Stimulated activated CD4-positive, alpha-beta T cell treated with anti-CD3 and anti-CD28 coated beads, Interleukin-1b, Interleukin-23, amount 100 ng/mL, for 24 hours (primary cell): ENCODE data around the gene HDHD3.
"Not testable (repeated sequence)": the region's sequence is repeated elsewhere in the genome, so short reads cannot be mapped to it uniquely, and the experiment has no call there.

Experiments
- DNase-seq, 4 experiments: peaks; one replicate each; pipeline ENCODE4 v3.0.0-alpha.2; 2020; ENCODE audit warnings: low read depth in 4 of 4, low spot score in 1 of 4

The HDHD3 gene

GRCh38 chr9:113368348-113368981 is 8.3 kb downstream of the HDHD3 start:
- DNase-seq = no peak

GRCh38 chr9:113365652-113366051 is 11.1 kb downstream of the HDHD3 start:
- DNase-seq = not testable (repeated sequence)

- no peak for DNase-seq
Measured at GRCh38 chr9:113364951-113365350, 11.8 kb downstream of the HDHD3 start.

- DNase-seq = no peak
Measured at GRCh38 chr9:113363336-113363735, 13.4 kb downstream of the HDHD3 start.

- peak in 1 of 4 experiments; percentile 18 for DNase-seq
Measured at GRCh38 chr9:113361304-113362018, 15.3 kb downstream of the HDHD3 start.

- no peak for DNase-seq
Measured at GRCh38 chr9:113360242-113360842, 16.4 kb downstream of the HDHD3 start.

- no peak for DNase-seq
Measured at GRCh38 chr9:113359385-113359784, 17.4 kb downstream of the HDHD3 start.

- no peak for DNase-seq
Measured at GRCh38 chr9:113356686-113357292, 20.0 kb downstream of the HDHD3 start.

- no peak for DNase-seq
Measured at GRCh38 chr9:113355040-113355596, 21.7 kb downstream of the HDHD3 start.

GRCh38 chr9:113352411-113352810 is 24.4 kb downstream of the HDHD3 start:
- DNase-seq = no peak

- no peak for DNase-seq
Measured at GRCh38 chr9:113352006-113352405, 24.8 kb downstream of the HDHD3 start.

- DNase-seq = peak in 1 of 4 experiments; percentile 34
Measured at GRCh38 chr9:113350937-113351336, 25.8 kb downstream of the HDHD3 start.

- peak in 1 of 4 experiments; percentile 12 for DNase-seq
Measured at GRCh38 chr9:113350107-113350661, 26.6 kb downstream of the HDHD3 start.

GRCh38 chr9:113349445-113350094 is 27.2 kb downstream of the HDHD3 start, which contains the start of gene BSPRY:
Gene BSPRY (plus strand): TSS chr9:113349541. CDS start chr9:113349580, 39 bp downstream.
- DNase-seq = peak in 1 of 4 experiments; percentile 14

- no peak for DNase-seq
Measured at GRCh38 chr9:113349066-113349444, 27.7 kb downstream of the HDHD3 start.

GRCh38 chr9:113348437-113348836 is 28.3 kb downstream of the HDHD3 start:
- DNase-seq = no peak

GRCh38 chr9:113345671-113346070 is 31.1 kb downstream of the HDHD3 start:
- no peak for DNase-seq

GRCh38 chr9:113345190-113345589 is 31.6 kb downstream of the HDHD3 start:
- no peak for DNase-seq

GRCh38 chr9:113343732-113344231 is 33.0 kb downstream of the HDHD3 start:
- DNase-seq = no peak

- no peak for DNase-seq
Measured at GRCh38 chr9:113341712-113342410, 34.9 kb downstream of the HDHD3 start.
